Sigmoid colon (tissue), 7 donors: ENCODE data around the gene POGZ. TPM values are rescaled to one million over a fixed set of nuclear protein-coding genes. Genes with fewer than 3 reads are reported as not detected.

Experiments used
- DNase-seq: peaks from one replicate; pipeline ENCODE4 v3.0.0-alpha.2; 2019
- H3K27ac ChIP-seq, 4 donors: fragments of 200-600 bp; sonication (generic); one replicate each; pipeline ENCODE4 v1.5.1; 2016 to 2019; ENCODE audit warnings: mild to moderate bottlenecking in 1 of 4
- H3K27me3 ChIP-seq, 3 donors: fragments of 200-600 bp; sonication (generic); one replicate each; pipeline ENCODE4 v1.5.1; 2019; ENCODE audit warnings: mild to moderate bottlenecking in 1 of 3
- H3K36me3 ChIP-seq, 4 donors: fragments of 200-600 bp; sonication (generic); one replicate each; pipeline ENCODE4 v1.5.1; 2016 to 2019
- H3K4me1 ChIP-seq, 4 donors: fragments of 200-600 bp; sonication (generic); one replicate each; pipeline ENCODE4 v1.5.1; 2017 to 2019
- H3K4me3 ChIP-seq, 4 donors: fragments of 200-600 bp; sonication (generic); one replicate each; pipeline ENCODE4 v1.5.1; 2017 to 2019; ENCODE audit warnings: mild to moderate bottlenecking in 2 of 4, moderate library complexity in 1 of 4
- H3K9me3 ChIP-seq, 4 donors: fragments of 200-600 bp in 3 of 4; sonication (generic) in 3 of 4; one replicate each; pipeline versions ENCODE4 v1.5.1 to v1.6.1; 2013 to 2019
- CTCF ChIP-seq, 4 experiments: fragments of 450-650 bp in 3 of 4; fragments of 200-600 bp in 1 of 4; IDR thresholded peaks; one replicate each; pipeline ENCODE4 v1.5.1; 2016 to 2019; ENCODE audit warnings: antibody characterized with exemption in 4 of 4, mild to moderate bottlenecking in 3 of 4, moderate library complexity in 2 of 4
- EP300 ChIP-seq, 4 donors: sonication (generic); formaldehyde crosslinking; IDR thresholded peaks; one replicate each; pipeline ENCODE4 v1.6.1; 2017; ENCODE audit warnings: antibody characterized with exemption in 4 of 4
- POLR2A ChIP-seq, 2 donors: fragments of 450-650 bp; IDR thresholded peaks; one replicate each; pipeline ENCODE4 v1.6.1; 2016; ENCODE audit warnings: antibody characterized with exemption in 2 of 2, mild to moderate bottlenecking in 2 of 2, moderate library complexity in 2 of 2
- POLR2AphosphoS5 ChIP-seq, 4 donors: sonication (generic); formaldehyde crosslinking; IDR thresholded peaks; one replicate each; pipeline ENCODE4 v1.6.1; 2017; ENCODE audit warnings: antibody characterized with exemption in 4 of 4
- WGBS, 2 donors: extraction: QIAGEN DNeasy Blood & Tissue Kit; methylation state at CpG; one replicate each; pipeline ENCODE4 v1.1.7; 2013; 5-methylcytosine and 5-hydroxymethylcytosine counted together
- intact Hi-C: fragments of 100-400 bp; cut with DNase I; formaldehyde crosslinking; loops from one replicate; pipeline ENCODE4 v1.15.1; 2023
- polyA plus RNA-seq, 3 donors: library from polyadenylated mRNA; stranded (reverse); fragments of 200-250 nt; gene quantifications; one replicate each; pipeline ENCODE4 v1.2.3, GENCODE V29; 2013
- total RNA-seq, 4 donors: library from RNA; depleted of rRNA; stranded (reverse); fragments of >200 nt; gene quantifications; one replicate each; pipeline ENCODE4 v1.1.0, GENCODE V29; 2016
- donor health status: healthy with polysubstance abuse.
- donor health status: Bipolar disorder and iron deficiency.
- donor health status: healthy.

POGZ gene
- total and polyA plus RNA-seq, 7 donors = 7.2 to 75.3 (median 40.6) TPM

- H3K27me3 ChIP-seq = no peaks in the 10 kb centered on the region
- H3K9me3 ChIP-seq = no peaks in the 10 kb centered on the region
- no peaks in the 10 kb centered on the region for H3K36me3 ChIP-seq
- intact Hi-C loops = no loop called here
- H3K4me3 ChIP-seq = no peak overlapping the region
- peaks cover 0 to 10% (median 7%) of the 10 kb centered on the region in 4 donors for H3K4me1 ChIP-seq
- DNase-seq = no peak
- H3K27ac ChIP-seq = no peak overlapping the region
- TF ChIP-seq EP300 (IDR thresholded peaks at IDR 0.05) = no peak
- no peak for TF ChIP-seq CTCF (IDR thresholded peaks at IDR 0.05)
- no peak for TF ChIP-seq POLR2A (IDR thresholded peaks at IDR 0.05)
- no peak for TF ChIP-seq POLR2AphosphoS5 (IDR thresholded peaks at IDR 0.05)
- 85 to 92% methylated on average over 5 of the region's 5 CpGs for WGBS, 2 donors
Observed at GRCh38 chr1:151491641-151492040, 32.3 kb upstream of the POGZ start.

- 48 to 82% methylated on average over 1 of the region's 1 CpG for WGBS, 2 donors
- DNase-seq = no peak
- H3K27ac ChIP-seq = no peak overlapping the region
- H3K4me1 ChIP-seq = no peaks in the 10 kb centered on the region
- no peaks in the 10 kb centered on the region for H3K27me3 ChIP-seq
- intact Hi-C loops = no loop called here
- TF ChIP-seq CTCF (IDR thresholded peaks at IDR 0.05) (no peak), POLR2A (IDR thresholded peaks at IDR 0.05) (no peak), POLR2AphosphoS5 (IDR thresholded peaks at IDR 0.05) (no peak), EP300 (IDR thresholded peaks at IDR 0.05) (no peak)
- no peaks in the 10 kb centered on the region for H3K36me3 ChIP-seq
- peaks cover 0 to 6% (median 1%) of the 10 kb centered on the region in 4 donors for H3K9me3 ChIP-seq
- no peak overlapping the region for H3K4me3 ChIP-seq
Observed at GRCh38 chr1:151486557-151486956, 27.3 kb upstream of the POGZ start.

GRCh38 chr1:151485685-151486255 is 26.5 kb upstream of the POGZ start:
- Histone ChIP-seq H3K27ac (no peak overlapping the region), H3K27me3 (no peaks in the 10 kb centered on the region), H3K9me3 (peaks cover 0 to 6% (median 1%) of the 10 kb centered on the region in 4 donors), H3K4me1 (no peaks in the 10 kb centered on the region), H3K4me3 (no peak overlapping the region), H3K36me3 (no peaks in the 10 kb centered on the region)
- 76 to 85% methylated on average over 5 of the region's 5 CpGs for WGBS, 2 donors
- TF ChIP-seq POLR2A (IDR thresholded peaks at IDR 0.05) = no peak
- TF ChIP-seq CTCF (IDR thresholded peaks at IDR 0.05) = no peak
- TF ChIP-seq POLR2AphosphoS5 (IDR thresholded peaks at IDR 0.05) = no peak
- TF ChIP-seq EP300 (IDR thresholded peaks at IDR 0.05) = no peak
- no peak for DNase-seq
- intact Hi-C loops = no loop called here

GRCh38 chr1:151482017-151482416 is 22.7 kb upstream of the POGZ start:
- WGBS, 2 donors = 97 to 98% methylated on average over 1 of the region's 1 CpG
- H3K27me3 ChIP-seq = no peaks in the 10 kb centered on the region
- no peak overlapping the region for H3K4me3 ChIP-seq
- no peaks in the 10 kb centered on the region for H3K36me3 ChIP-seq
- H3K27ac ChIP-seq = no peak overlapping the region
- peaks cover 0 to 6% (median 1%) of the 10 kb centered on the region in 4 donors for H3K9me3 ChIP-seq
- intact Hi-C loops = no loop called here
- TF ChIP-seq POLR2A (IDR thresholded peaks at IDR 0.05) = no peak
- TF ChIP-seq POLR2AphosphoS5 (IDR thresholded peaks at IDR 0.05) = no peak
- TF ChIP-seq CTCF (IDR thresholded peaks at IDR 0.05) = no peak
- no peak for TF ChIP-seq EP300 (IDR thresholded peaks at IDR 0.05)
- no peak for DNase-seq
- peaks cover 0 to 9% (median 3%) of the 10 kb centered on the region in 4 donors for H3K4me1 ChIP-seq

GRCh38 chr1:151479462-151479861 is 20.2 kb upstream of the POGZ start:
- H3K9me3 ChIP-seq = peaks cover 0 to 6% (median 1%) of the 10 kb centered on the region in 4 donors
- intact Hi-C loops = no loop called here
- H3K27ac ChIP-seq = peak overlapping the region in 1 of 4 donors; percentile 5

More at GRCh38 chr1:151479462-151479861, 20.2 kb upstream of the POGZ start:
- TF ChIP-seq EP300 (IDR thresholded peaks at IDR 0.05) = no peak
- no peak for TF ChIP-seq CTCF (IDR thresholded peaks at IDR 0.05)
- no peak for TF ChIP-seq POLR2AphosphoS5 (IDR thresholded peaks at IDR 0.05)
- TF ChIP-seq POLR2A (IDR thresholded peaks at IDR 0.05) = no peak
- Histone ChIP-seq H3K4me1 (peaks cover 0 to 9% (median 3%) of the 10 kb centered on the region in 4 donors), H3K4me3 (no peak overlapping the region), H3K27me3 (no peaks in the 10 kb centered on the region), H3K36me3 (no peaks in the 10 kb centered on the region)
- no peak for DNase-seq
- 87 to 91% methylated on average over 5 of the region's 5 CpGs for WGBS, 2 donors
